Measurements from ENCODE around the gene KRT74.

Gene KRT74

GRCh38 chr12:52534482-52534881, 39.2 kb downstream of the KRT74 start:
- Histone ChIP-seq H3K4me3 (ENCODE audit: low read length) (no peak overlapping the region), H3K36me3 (ENCODE audit: insufficient read depth, low read length) (no peaks in the 10 kb centered on the region), H3K4me1 (ENCODE audit: insufficient read depth, low read length) (no peaks in the 10 kb centered on the region), H3K9me3 (ENCODE audit: insufficient read depth, low read depth, low read length) (no peaks in the 10 kb centered on the region), H3K9ac (ENCODE audit: low read depth, low read length) (no peak overlapping the region), H3K27ac (ENCODE audit: low read depth, low read length) (no peak overlapping the region), H3K27me3 (ENCODE audit: insufficient read depth, low read length) (no peaks in the 10 kb centered on the region)
- 72% methylated on average over 4 of the region's 5 CpGs for WGBS

GRCh38 chr12:52533686-52534470, 39.8 kb downstream of the KRT74 start:
- Histone ChIP-seq H3K36me3 (ENCODE audit: insufficient read depth, low read length) (no peaks in the 10 kb centered on the region), H3K27ac (ENCODE audit: low read depth, low read length) (no peak overlapping the region), H3K27me3 (ENCODE audit: insufficient read depth, low read length) (no peaks in the 10 kb centered on the region), H3K9me3 (ENCODE audit: insufficient read depth, low read depth, low read length) (no peaks in the 10 kb centered on the region), H3K4me3 (ENCODE audit: low read length) (no peak overlapping the region), H3K4me1 (ENCODE audit: insufficient read depth, low read length) (no peaks in the 10 kb centered on the region), H3K9ac (ENCODE audit: low read depth, low read length) (no peak overlapping the region)
- 93% methylated on average over 10 of the region's 10 CpGs for WGBS

- H3K36me3 ChIP-seq (ENCODE audit: insufficient read depth, low read length): no peaks in the 10 kb centered on the region
- H3K27ac ChIP-seq (ENCODE audit: low read depth, low read length): no peak overlapping the region
- WGBS: 69% methylated on average over 4 of the region's 4 CpGs
Measured at GRCh38 chr12:52532636-52533035, 41.0 kb downstream of the KRT74 start.

GRCh38 chr12:52531566-52532300, 41.9 kb downstream of the KRT74 start:
- Histone ChIP-seq H3K36me3 (ENCODE audit: insufficient read depth, low read length) (no peaks in the 10 kb centered on the region), H3K9me3 (ENCODE audit: insufficient read depth, low read depth, low read length) (no peaks in the 10 kb centered on the region), H3K9ac (ENCODE audit: low read depth, low read length) (no peak overlapping the region), H3K27me3 (ENCODE audit: insufficient read depth, low read length) (no peaks in the 10 kb centered on the region), H3K27ac (ENCODE audit: low read depth, low read length) (no peak overlapping the region), H3K4me3 (ENCODE audit: low read length) (no peak overlapping the region), H3K4me1 (ENCODE audit: insufficient read depth, low read length) (no peaks in the 10 kb centered on the region)
- 74% methylated on average over 15 of the region's 18 CpGs for WGBS

More at GRCh38 chr12:52532636-52533035, 41.0 kb downstream of the KRT74 start:
- no peaks in the 10 kb centered on the region for H3K9me3 ChIP-seq (ENCODE audit: insufficient read depth, low read depth, low read length)
- H3K4me1 ChIP-seq (ENCODE audit: insufficient read depth, low read length): no peaks in the 10 kb centered on the region
- no peak overlapping the region for H3K4me3 ChIP-seq (ENCODE audit: low read length)
- H3K9ac ChIP-seq (ENCODE audit: low read depth, low read length): no peak overlapping the region
- no peaks in the 10 kb centered on the region for H3K27me3 ChIP-seq (ENCODE audit: insufficient read depth, low read length)

GRCh38 chr12:52530905-52531304, 42.7 kb downstream of the KRT74 start:
- no peak overlapping the region for H3K9ac ChIP-seq (ENCODE audit: low read depth, low read length)
- H3K27me3 ChIP-seq (ENCODE audit: insufficient read depth, low read length): no peaks in the 10 kb centered on the region
- H3K36me3 ChIP-seq (ENCODE audit: insufficient read depth, low read length): no peaks in the 10 kb centered on the region
- no peaks in the 10 kb centered on the region for H3K4me1 ChIP-seq (ENCODE audit: insufficient read depth, low read length)
- no peaks in the 10 kb centered on the region for H3K9me3 ChIP-seq (ENCODE audit: insufficient read depth, low read depth, low read length)
- H3K4me3 ChIP-seq (ENCODE audit: low read length): no peak overlapping the region
- 95% methylated on average over 2 of the region's 2 CpGs for WGBS
- H3K27ac ChIP-seq (ENCODE audit: low read depth, low read length): no peak overlapping the region

- H3K4me3 ChIP-seq (ENCODE audit: low read length): no peak overlapping the region
- H3K9me3 ChIP-seq (ENCODE audit: insufficient read depth, low read depth, low read length): no peaks in the 10 kb centered on the region
- H3K4me1 ChIP-seq (ENCODE audit: insufficient read depth, low read length): no peaks in the 10 kb centered on the region
- H3K27me3 ChIP-seq (ENCODE audit: insufficient read depth, low read length): no peaks in the 10 kb centered on the region
- 91% methylated on average over 2 of the region's 2 CpGs for WGBS
- no peak overlapping the region for H3K9ac ChIP-seq (ENCODE audit: low read depth, low read length)
- H3K36me3 ChIP-seq (ENCODE audit: insufficient read depth, low read length): no peaks in the 10 kb centered on the region
- H3K27ac ChIP-seq (ENCODE audit: low read depth, low read length): no peak overlapping the region
Measured at GRCh38 chr12:52530366-52530765, 43.3 kb downstream of the KRT74 start.

- Histone ChIP-seq H3K36me3 (ENCODE audit: insufficient read depth, low read length) (no peaks in the 10 kb centered on the region), H3K27ac (ENCODE audit: low read depth, low read length) (no peak overlapping the region), H3K4me3 (ENCODE audit: low read length) (no peak overlapping the region), H3K27me3 (ENCODE audit: insufficient read depth, low read length) (no peaks in the 10 kb centered on the region), H3K9ac (ENCODE audit: low read depth, low read length) (no peak overlapping the region), H3K4me1 (ENCODE audit: insufficient read depth, low read length) (no peaks in the 10 kb centered on the region), H3K9me3 (ENCODE audit: insufficient read depth, low read depth, low read length) (no peaks in the 10 kb centered on the region)
- WGBS: 93% methylated on average over 9 of the region's 9 CpGs
Measured at GRCh38 chr12:52529846-52530245, 43.8 kb downstream of the KRT74 start.

- no peak overlapping the region for H3K4me3 ChIP-seq (ENCODE audit: low read length)
- no peaks in the 10 kb centered on the region for H3K9me3 ChIP-seq (ENCODE audit: insufficient read depth, low read depth, low read length)
- no peaks in the 10 kb centered on the region for H3K27me3 ChIP-seq (ENCODE audit: insufficient read depth, low read length)
- no peak overlapping the region for H3K9ac ChIP-seq (ENCODE audit: low read depth, low read length)
- H3K27ac ChIP-seq (ENCODE audit: low read depth, low read length): no peak overlapping the region
- H3K36me3 ChIP-seq (ENCODE audit: insufficient read depth, low read length): no peaks in the 10 kb centered on the region
- 92% methylated on average over 2 of the region's 2 CpGs for WGBS
- H3K4me1 ChIP-seq (ENCODE audit: insufficient read depth, low read length): no peaks in the 10 kb centered on the region
Measured at GRCh38 chr12:52529417-52529816, 44.2 kb downstream of the KRT74 start.

- no peak overlapping the region for H3K4me3 ChIP-seq (ENCODE audit: low read length)
- no peak overlapping the region for H3K27ac ChIP-seq (ENCODE audit: low read depth, low read length)
- H3K36me3 ChIP-seq (ENCODE audit: insufficient read depth, low read length): no peaks in the 10 kb centered on the region
- H3K27me3 ChIP-seq (ENCODE audit: insufficient read depth, low read length): no peaks in the 10 kb centered on the region
- H3K9me3 ChIP-seq (ENCODE audit: insufficient read depth, low read depth, low read length): no peaks in the 10 kb centered on the region
- no peaks in the 10 kb centered on the region for H3K4me1 ChIP-seq (ENCODE audit: insufficient read depth, low read length)
- WGBS: 92% methylated on average over 8 of the region's 8 CpGs
- no peak overlapping the region for H3K9ac ChIP-seq (ENCODE audit: low read depth, low read length)
Measured at GRCh38 chr12:52528641-52529143, 45.0 kb downstream of the KRT74 start.

GRCh38 chr12:52527121-52527800, 46.4 kb downstream of the KRT74 start:
- H3K4me3 ChIP-seq (ENCODE audit: low read length): no peak overlapping the region
- 65% methylated on average over 4 of the region's 4 CpGs for WGBS
- H3K36me3 ChIP-seq (ENCODE audit: insufficient read depth, low read length): no peaks in the 10 kb centered on the region
- H3K4me1 ChIP-seq (ENCODE audit: insufficient read depth, low read length): no peaks in the 10 kb centered on the region
- H3K27ac ChIP-seq (ENCODE audit: low read depth, low read length): no peak overlapping the region
- H3K9ac ChIP-seq (ENCODE audit: low read depth, low read length): no peak overlapping the region
- no peaks in the 10 kb centered on the region for H3K9me3 ChIP-seq (ENCODE audit: insufficient read depth, low read depth, low read length)
- H3K27me3 ChIP-seq (ENCODE audit: insufficient read depth, low read length): no peaks in the 10 kb centered on the region

GRCh38 chr12:52526511-52526951, 47.1 kb downstream of the KRT74 start:
- Histone ChIP-seq H3K9me3 (ENCODE audit: insufficient read depth, low read depth, low read length) (no peaks in the 10 kb centered on the region), H3K4me1 (ENCODE audit: insufficient read depth, low read length) (0 out of 2 replicates have a peak, but pooled peaks cover under 1% of the 10 kb centered on the region), H3K27me3 (ENCODE audit: insufficient read depth, low read length) (no peaks in the 10 kb centered on the region), H3K9ac (ENCODE audit: low read depth, low read length) (no peak overlapping the region), H3K36me3 (ENCODE audit: insufficient read depth, low read length) (no peaks in the 10 kb centered on the region), H3K27ac (ENCODE audit: low read depth, low read length) (no peak overlapping the region), H3K4me3 (ENCODE audit: low read length) (no peak overlapping the region)
- 83% methylated on average over 8 of the region's 8 CpGs for WGBS
